Lung (tissue), 12 donors: ENCODE data around the gene WEE1. TPM values are rescaled to one million over a fixed set of nuclear protein-coding genes. Genes with fewer than 3 reads are reported as not detected.
A peak's percentile ranks its signal among the peaks of the same experiment; 100 is the strongest.

Source experiments
- ATAC-seq: fragments of 200-7000 bp; cut with Tn5 transposase; one replicate; pipeline ENCODE4 v1.9.1; 2020; ENCODE audit warnings: moderate number of reproducible peaks; ENCODE audit not compliant: insufficient read depth, low FRiP score
- DNase-seq, 3 donors: peaks; one replicate each; pipeline ENCODE4 v3.0.0-alpha.2; 2013 to 2017
- H3K27ac ChIP-seq, 2 donors: one replicate each; pipeline ENCODE4 v1.5.1; 2013; ENCODE audit warnings: mild to moderate bottlenecking in 2 of 2, moderate library complexity in 2 of 2, control low read depth in 1 of 2, inconsistent platforms in 1 of 2, low read depth in 1 of 2, low read length in 1 of 2
- H3K27me3 ChIP-seq, 3 donors: one replicate each; pipeline ENCODE4 v1.5.1; 2013; ENCODE audit warnings: low read length in 2 of 3; ENCODE audit not compliant: control insufficient read depth in 3 of 3, insufficient read depth in 3 of 3
- H3K36me3 ChIP-seq, 4 donors: one replicate each; pipeline ENCODE4 v1.5.1; 2013; ENCODE audit warnings: low read length in 4 of 4, mild to moderate bottlenecking in 1 of 4, moderate library complexity in 1 of 4; ENCODE audit not compliant: control insufficient read depth in 4 of 4, insufficient read depth in 4 of 4
- H3K4me1 ChIP-seq, 5 donors: one replicate each; pipeline ENCODE4 v1.5.1; 2013; ENCODE audit warnings: low read length in 5 of 5, mild to moderate bottlenecking in 2 of 5, moderate library complexity in 1 of 5; ENCODE audit not compliant: control insufficient read depth in 5 of 5, insufficient read depth in 5 of 5
- H3K4me3 ChIP-seq: one replicate; pipeline ENCODE4 v1.5.1; 2013; ENCODE audit warnings: mild to moderate bottlenecking, control low read depth, moderate library complexity
- H3K9ac ChIP-seq, 2 donors: one replicate each; pipeline ENCODE4 v1.5.1; 2013; ENCODE audit warnings: low read length in 2 of 2, control low read depth in 1 of 2; ENCODE audit not compliant: insufficient read depth in 1 of 2
- H3K9me3 ChIP-seq, 4 donors: one replicate each; pipeline ENCODE4 v1.5.1; 2013; ENCODE audit warnings: low read length in 3 of 4, mild to moderate bottlenecking in 1 of 4, moderate library complexity in 1 of 4; ENCODE audit not compliant: control insufficient read depth in 4 of 4, insufficient read depth in 3 of 4
- CTCF ChIP-seq: IDR thresholded peaks from 2 replicates; pipeline ENCODE4 v1.5.1; 2012; ENCODE audit warnings: mild to moderate bottlenecking; ENCODE audit errors: control extremely low read depth, extremely low read depth
- WGBS, 2 donors: extraction: QIAGEN DNeasy Blood & Tissue Kit; methylation state at CpG; one replicate each; pipeline ENCODE4 v1.1.7; 2013; 5-methylcytosine and 5-hydroxymethylcytosine counted together
- polyA plus RNA-seq, 2 donors: library from polyadenylated mRNA; stranded (reverse); fragments of 200-250 nt; gene quantifications; one replicate each; pipeline ENCODE4 v1.2.1, GENCODE V29; 2013
- total RNA-seq, 2 donors: library from RNA; depleted of rRNA in 1 of 2; stranded (reverse); fragments of >200 nt in 1 of 2; gene quantifications; one replicate each; pipeline ENCODE4 v1.2.1, GENCODE V29; 2014 to 2021
- donor health status: control.
- donor health status: control.
- donor health status: Bipolar disorder and iron deficiency.
- donor health status: healthy.
- donor health status: DM: yes; HTN: yes; CAD: no.

Gene WEE1
- total and polyA plus RNA-seq, 4 donors: 5.0 to 48.9 (median 9.7) TPM

DNA sequence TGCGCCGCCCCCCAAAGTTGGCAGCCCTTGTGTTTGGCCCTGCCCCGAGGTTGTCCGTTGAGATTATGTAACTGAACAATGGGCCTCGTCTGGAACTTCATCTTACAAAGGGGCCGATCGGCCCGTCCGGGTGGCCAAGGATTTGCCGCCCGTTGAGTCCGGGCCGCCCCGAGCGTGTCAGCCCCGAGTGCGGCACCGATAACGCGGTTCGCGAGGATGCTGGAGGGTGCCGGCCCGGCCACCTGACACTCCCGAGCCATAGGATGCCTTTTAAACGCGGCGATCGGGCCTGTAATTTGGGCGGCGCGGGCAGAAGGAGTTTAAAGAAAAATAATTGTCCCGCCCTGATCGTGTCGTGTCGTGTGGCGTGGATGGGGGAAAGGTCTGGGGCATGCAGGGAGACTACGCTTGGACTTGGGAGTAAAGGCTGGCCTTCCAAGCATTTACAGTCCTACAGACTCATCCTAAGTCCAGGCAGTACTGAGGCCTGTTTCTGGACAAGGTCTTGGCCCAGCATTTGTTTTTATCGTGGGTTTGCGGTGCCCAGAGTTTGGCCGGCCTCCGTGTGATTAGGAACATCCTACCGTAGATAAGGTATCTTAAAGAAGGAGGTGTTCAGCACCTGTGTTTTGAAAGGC is 1.3 kb downstream of the WEE1 start:
- Histone ChIP-seq H3K4me1 (peaks cover 0 to 44% (median 6%) of the 10 kb centered on the region in 5 donors), H3K9ac (peak overlapping the region; percentile 64 to 91), H3K9me3 (no peaks in the 10 kb centered on the region), H3K36me3 (peaks cover 0 to 8% (median 5%) of the 10 kb centered on the region in 4 donors), H3K27me3 (no peaks in the 10 kb centered on the region), H3K27ac (peak overlapping the region; percentile 92 to 98), H3K4me3 (peak overlapping the region; percentile 65)
- ATAC-seq (no peak), DNase-seq (peak; percentile 51 to 62 (median 53))
- no peak for TF ChIP-seq CTCF
- 0 to 1% methylated on average over 43 of the region's 43 CpGs for WGBS, 2 donors

DNA sequence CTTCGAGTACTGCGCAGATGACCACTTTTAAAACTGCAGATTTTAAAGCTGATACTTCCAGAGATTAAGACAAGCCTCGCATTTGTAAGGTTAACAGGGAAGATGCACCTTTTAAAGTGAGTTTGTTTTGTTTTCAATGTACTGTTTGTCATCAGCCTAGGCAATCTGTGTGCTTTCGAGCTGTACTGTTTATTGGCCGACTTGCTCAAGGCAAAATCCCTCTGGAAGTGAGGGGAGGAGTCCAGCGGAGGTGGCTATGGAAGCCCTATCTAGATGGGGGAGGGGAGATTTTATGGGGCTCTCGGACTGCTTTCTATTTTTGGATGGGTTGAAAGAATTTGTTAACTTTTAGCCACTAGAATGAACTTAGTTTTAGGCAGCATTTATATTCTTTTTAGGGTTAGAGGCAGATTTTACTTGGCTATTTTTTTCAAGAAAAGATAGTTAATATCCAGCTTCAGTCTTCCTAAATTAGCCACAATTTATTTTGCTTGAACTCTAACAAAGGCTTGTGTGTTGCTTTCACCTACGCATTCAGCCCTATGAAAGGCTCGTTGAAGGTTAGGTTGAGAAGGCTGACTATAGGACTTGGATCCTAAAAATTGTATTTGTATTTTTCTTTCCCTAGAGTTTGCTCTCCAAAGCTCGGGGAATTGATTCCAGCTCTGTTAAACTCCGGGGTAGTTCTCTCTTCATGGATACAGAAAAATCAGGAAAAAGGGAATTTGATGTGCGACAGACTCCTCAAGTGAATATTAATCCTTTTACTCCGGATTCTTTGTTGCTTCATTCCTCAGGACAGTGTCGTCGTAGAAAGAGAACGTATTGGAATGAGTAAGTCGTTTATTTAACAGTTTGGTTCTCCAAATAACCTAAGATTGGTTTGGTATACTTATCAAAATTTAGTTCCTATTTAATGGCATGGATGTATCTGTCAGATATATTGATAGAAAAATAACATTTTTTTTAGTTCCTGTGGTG is 2.1 kb downstream of the WEE1 start:
- peaks cover 0 to 13% (median 7%) of the 10 kb centered on the region in 4 donors for H3K36me3 ChIP-seq
- peaks cover 0 to 41% (median 3%) of the 10 kb centered on the region in 5 donors for H3K4me1 ChIP-seq
- no peaks in the 10 kb centered on the region for H3K27me3 ChIP-seq
- H3K9ac ChIP-seq: peak overlapping the region; percentile 87 to 91
- DNase-seq: peak; percentile 78 to 94 (median 92)
- WGBS, 2 donors: 9 to 21% methylated on average over 17 of the region's 17 CpGs
- peak overlapping the region; percentile 92 to 98 for H3K27ac ChIP-seq
- TF ChIP-seq CTCF: no peak
- H3K9me3 ChIP-seq: no peaks in the 10 kb centered on the region
- peak overlapping the region; percentile 65 for H3K4me3 ChIP-seq
- ATAC-seq: no peak

DNA sequence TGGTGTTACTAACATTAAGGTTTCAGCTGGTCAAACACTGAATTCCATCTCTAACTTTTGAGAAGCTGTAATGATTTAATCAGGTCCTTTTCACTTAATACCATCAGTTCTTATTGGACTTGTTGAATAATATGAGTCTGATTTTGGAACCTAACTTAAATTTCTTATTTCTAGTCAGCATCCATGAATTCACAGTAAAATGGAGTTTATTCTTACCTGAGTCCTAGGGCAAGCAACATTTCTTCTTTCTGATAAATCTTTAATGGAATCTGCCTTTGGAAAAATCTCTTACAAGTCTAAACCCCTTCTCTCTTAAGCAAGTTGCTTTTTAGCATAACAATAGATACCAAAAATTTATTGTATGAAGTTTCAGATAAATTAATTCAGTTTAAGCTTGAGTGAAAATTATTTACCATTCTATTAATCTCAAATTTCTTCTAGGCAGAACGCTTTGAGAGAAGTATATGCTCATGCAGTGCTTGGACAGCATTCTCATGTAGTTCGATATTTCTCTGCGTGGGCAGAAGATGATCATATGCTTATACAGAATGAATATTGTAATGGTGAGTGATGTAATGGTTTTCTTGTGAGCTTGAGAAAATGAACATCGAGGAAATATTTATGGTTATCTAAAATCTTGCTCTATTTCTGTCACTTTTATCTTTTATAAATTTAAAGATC is 3.4 kb downstream of the WEE1 start:
- no peaks in the 10 kb centered on the region for H3K9me3 ChIP-seq
- H3K36me3 ChIP-seq: peaks cover 1 to 15% (median 10%) of the 10 kb centered on the region in 4 donors
- no peak for TF ChIP-seq CTCF
- H3K9ac ChIP-seq: peak overlapping the region in 1 of 2 donors; percentile 91
- no peak overlapping the region for H3K4me3 ChIP-seq
- peaks cover 0 to 38% (median 3%) of the 10 kb centered on the region in 5 donors for H3K4me1 ChIP-seq
- H3K27me3 ChIP-seq: no peaks in the 10 kb centered on the region
- 64 to 87% methylated on average over 4 of the region's 4 CpGs for WGBS, 2 donors
- DNase-seq (peak in 2 of 3 donors; percentile 34 to 52), ATAC-seq (no peak)
- H3K27ac ChIP-seq: peak overlapping the region in 1 of 2 donors; percentile 51
